Epithelial cell of proximal tubule (primary cell): ENCODE measurements around the gene TSHZ3. TPM values are rescaled to one million over a fixed set of nuclear protein-coding genes. Genes with fewer than 3 reads are reported as not detected.

Source experiments
- DNase-seq: peaks from one replicate; pipeline ENCODE4 v3.0.0-alpha.2; 2011; ENCODE audit warnings: low read depth
- H3K4me3 ChIP-seq: 2 replicates; pipeline ENCODE4 v1.5.1; 2011; ENCODE audit warnings: low read depth, mild to moderate bottlenecking, low read length
- total RNA-seq: library from RNA; depleted of rRNA; stranded (reverse); fragments of >200 nt; gene quantifications from 2 replicates; pipeline ENCODE4 v1.2.3, GENCODE V29; 2015
- TF ChIP-seq, protein P1 (sequence below): conservative IDR thresholded peaks from 2 replicates; pipeline ENCODE4 v1.5.1; 2012; ENCODE audit warnings: low read depth, mild to moderate bottlenecking, low read length

Gene TSHZ3
- total RNA-seq, 1 donor from 2014 or later = 0.12 TPM

DNA sequence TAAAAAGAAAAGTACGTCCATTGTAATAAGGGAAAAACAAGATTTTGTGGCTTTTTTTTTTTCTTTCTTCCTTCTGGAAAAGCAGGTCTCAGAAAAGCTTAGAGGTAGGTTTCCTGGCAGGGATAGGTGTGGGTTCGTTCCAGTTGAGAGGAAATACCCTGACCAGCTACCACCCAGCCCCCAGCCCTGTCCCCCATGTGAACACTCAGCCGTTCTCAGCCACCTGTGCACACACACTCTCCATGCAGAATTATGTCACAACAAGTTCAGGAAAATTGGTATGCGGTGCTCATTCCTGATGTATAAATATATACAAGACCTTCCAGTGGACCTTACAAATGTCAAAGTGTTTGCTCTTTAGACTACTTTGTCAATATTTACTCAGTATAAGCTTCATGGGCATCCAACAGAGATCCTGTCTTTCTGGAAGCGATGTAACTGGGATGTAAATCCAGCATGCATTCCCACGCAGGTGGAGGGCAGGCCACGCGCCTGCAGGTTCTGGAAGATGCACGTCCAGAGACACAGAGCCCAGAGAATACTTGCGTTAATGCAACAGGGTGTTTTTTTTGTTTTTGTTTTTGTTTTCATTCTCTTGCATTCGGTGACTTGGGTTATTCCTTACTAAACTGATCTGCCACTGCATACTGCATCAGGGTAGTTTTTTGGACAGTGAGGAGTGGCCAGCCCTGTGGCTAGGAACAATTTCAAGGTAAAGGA is 68.8 kb downstream of the TSHZ3 start:
- DNase-seq = no peak
- H3K4me3 ChIP-seq = no peak overlapping the region
- TF ChIP-seq, protein P1, sequence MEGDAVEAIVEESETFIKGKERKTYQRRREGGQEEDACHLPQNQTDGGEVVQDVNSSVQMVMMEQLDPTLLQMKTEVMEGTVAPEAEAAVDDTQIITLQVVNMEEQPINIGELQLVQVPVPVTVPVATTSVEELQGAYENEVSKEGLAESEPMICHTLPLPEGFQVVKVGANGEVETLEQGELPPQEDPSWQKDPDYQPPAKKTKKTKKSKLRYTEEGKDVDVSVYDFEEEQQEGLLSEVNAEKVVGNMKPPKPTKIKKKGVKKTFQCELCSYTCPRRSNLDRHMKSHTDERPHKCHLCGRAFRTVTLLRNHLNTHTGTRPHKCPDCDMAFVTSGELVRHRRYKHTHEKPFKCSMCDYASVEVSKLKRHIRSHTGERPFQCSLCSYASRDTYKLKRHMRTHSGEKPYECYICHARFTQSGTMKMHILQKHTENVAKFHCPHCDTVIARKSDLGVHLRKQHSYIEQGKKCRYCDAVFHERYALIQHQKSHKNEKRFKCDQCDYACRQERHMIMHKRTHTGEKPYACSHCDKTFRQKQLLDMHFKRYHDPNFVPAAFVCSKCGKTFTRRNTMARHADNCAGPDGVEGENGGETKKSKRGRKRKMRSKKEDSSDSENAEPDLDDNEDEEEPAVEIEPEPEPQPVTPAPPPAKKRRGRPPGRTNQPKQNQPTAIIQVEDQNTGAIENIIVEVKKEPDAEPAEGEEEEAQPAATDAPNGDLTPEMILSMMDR = no peak

- H3K4me3 ChIP-seq = no peak overlapping the region
- no peak for DNase-seq
- TF ChIP-seq, protein P1 = no peak
Observed at GRCh38 chr19:31279436-31279765, 69.8 kb downstream of the TSHZ3 start.

GRCh38 chr19:31278555-31279435 is 70.4 kb downstream of the TSHZ3 start:
- no peak overlapping the region for H3K4me3 ChIP-seq
- no peak for DNase-seq
- TF ChIP-seq, protein P1 = no peak

DNA sequence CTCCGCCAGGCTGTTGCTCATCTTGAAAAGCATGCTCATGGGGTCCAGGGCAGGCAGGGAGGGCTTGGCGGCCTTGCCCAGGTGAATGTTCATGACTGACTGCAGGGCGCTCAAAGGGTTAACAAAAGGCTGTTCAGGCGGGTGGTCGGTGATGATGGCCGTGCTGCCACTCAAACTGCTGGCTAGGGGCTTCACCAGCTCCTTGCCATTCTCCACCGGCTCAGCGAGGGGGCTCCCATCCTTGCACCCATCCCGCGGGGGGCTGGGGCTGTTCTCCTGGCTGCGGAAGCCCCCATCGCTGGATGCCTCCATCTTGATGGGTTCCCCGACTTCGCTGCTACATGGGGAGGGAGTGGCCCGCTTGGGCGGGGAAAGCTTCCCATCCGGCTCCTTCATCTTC is 71.7 kb downstream of the TSHZ3 start:
- no peak overlapping the region for H3K4me3 ChIP-seq
- no peak for DNase-seq
- TF ChIP-seq, protein P1 = no peak

- TF ChIP-seq, protein P1 = no peak
- DNase-seq = no peak
- no peak overlapping the region for H3K4me3 ChIP-seq
Observed at GRCh38 chr19:31276831-31277230, 72.4 kb downstream of the TSHZ3 start.

DNA sequence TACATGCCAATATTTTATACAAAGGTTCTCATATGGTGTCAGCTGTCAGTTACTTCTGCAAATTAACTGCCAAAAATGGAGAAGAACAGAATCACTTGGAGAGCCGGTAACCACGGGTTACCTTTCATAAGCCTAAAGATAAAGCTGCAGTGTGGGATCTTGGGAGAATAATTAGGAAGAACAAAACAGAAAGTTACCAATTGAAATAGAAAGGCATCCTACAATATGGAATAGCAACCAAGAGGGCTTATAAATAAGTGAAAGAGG is 74.2 kb downstream of the TSHZ3 start:
- no peak overlapping the region for H3K4me3 ChIP-seq
- TF ChIP-seq, protein P1 = no peak
- no peak for DNase-seq
